ENCODE measurements around the gene CFAP221.

The CFAP221 gene

GRCh38 chr2:119537792-119538191, 6.5 kb upstream of the CFAP221 start:
- DNase-seq: no peak

- no peak for DNase-seq
Observed at GRCh38 chr2:119541476-119541875, 2.8 kb upstream of the CFAP221 start.

- no peak for DNase-seq
Observed at GRCh38 chr2:119544939-119545475, 758 bp downstream of the CFAP221 start.

DNA sequence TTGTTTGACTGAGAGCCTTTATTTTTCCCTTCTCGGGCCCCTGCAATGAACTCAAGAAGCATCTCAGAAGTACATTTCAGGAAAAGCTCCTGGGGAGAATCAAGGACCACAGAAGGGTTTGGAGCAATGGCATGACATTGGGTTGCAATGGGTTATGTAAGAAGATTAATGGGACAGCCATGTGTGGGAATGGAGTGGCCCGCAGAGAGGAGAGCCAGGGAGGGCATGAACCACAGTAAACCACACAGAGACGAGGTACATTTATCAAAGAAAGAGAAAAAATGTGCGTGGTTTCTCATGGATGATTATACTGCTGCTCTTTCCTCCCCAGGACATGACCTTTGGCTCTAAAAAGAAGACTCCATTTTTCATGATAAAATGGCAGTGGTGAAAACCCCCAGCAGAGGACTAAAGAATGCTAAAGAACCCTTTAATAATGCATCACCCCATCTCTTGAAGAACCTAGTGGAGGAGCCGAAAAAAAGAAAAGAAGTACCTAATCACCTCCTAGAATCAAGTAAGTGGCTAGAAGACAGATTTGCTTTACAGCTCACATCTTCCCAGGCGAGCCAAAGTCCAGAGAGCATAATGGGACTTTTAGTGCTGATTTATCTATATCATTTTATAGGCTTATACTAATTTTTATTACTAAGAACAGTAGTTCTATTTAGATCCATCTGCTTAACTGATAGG, 1.7 kb downstream of the CFAP221 start:
- no peak for DNase-seq

- DNase-seq: no peak
Observed at GRCh38 chr2:119546447-119546767, 2.2 kb downstream of the CFAP221 start.

GRCh38 chr2:119548516-119549120, 4.4 kb downstream of the CFAP221 start:
- no peak for DNase-seq

DNA sequence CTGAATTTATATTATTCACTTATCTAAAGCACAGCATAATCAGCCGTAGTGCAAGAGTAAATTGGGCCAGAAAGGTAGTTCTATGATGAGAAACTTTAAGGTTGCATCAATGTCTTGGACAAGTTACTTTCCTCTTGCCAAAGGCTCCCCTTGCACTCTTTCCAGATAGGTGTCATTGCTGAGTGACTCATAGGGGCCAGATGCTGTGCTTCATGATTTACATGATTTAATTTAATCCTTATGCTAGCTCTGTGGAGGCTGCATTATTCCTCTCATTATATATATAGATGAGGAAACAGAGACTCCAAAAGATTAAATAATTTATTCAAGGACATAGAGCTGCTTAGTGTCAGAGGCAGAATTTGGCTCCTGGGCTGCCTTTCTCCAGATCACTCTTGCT, 5.0 kb downstream of the CFAP221 start:
- DNase-seq: no peak

- no peak for DNase-seq
Observed at GRCh38 chr2:119550346-119550745, 6.1 kb downstream of the CFAP221 start.

DNA sequence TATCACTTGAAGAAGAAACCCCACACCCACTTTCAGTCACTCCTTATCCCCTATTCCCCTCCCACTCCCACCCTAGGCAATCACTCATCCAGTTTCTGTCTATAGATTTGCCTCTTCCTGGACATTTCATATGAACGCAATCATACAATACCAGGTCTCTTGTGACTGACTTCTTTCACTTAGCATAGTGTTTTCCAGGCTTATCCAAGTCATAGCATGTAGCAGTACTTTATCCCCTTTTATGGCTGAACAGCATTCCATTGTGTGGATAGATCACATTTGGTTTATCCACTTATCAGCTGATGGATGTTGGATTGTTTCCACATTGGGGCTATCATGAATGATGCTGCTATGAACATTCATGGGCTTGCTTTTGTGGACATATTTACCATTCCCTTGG, 6.6 kb downstream of the CFAP221 start:
- no peak for DNase-seq

- DNase-seq: no peak
Observed at GRCh38 chr2:119552902-119553301, 8.7 kb downstream of the CFAP221 start.

- no peak for DNase-seq
Observed at GRCh38 chr2:119553687-119554344, 9.6 kb downstream of the CFAP221 start.

- DNase-seq: no peak
Observed at GRCh38 chr2:119565481-119565880, 21.2 kb downstream of the CFAP221 start.

DNA sequence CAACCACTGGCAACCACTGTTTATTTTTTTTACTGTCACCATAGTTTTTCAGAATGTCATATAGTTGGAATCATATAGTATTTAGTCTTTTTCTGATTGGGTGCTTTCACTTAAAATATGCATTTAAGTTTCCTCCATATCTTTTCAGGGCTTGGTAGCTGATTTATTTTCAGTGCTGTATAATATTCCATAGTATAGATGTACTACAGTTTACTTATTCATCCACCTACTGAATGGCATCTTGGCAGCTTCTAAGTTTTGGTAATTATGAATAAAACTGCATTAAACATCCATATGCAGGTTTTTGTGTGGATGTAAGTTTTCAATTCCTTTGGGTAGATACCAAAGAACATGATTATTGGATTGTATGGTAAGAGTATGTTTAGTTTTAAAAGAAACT, 23.0 kb downstream of the CFAP221 start:
- no peak for DNase-seq

- no peak for DNase-seq
Observed at GRCh38 chr2:119574108-119574815, 30.0 kb downstream of the CFAP221 start.

- DNase-seq: no peak
Observed at GRCh38 chr2:119574864-119575263, 30.6 kb downstream of the CFAP221 start.

DNA sequence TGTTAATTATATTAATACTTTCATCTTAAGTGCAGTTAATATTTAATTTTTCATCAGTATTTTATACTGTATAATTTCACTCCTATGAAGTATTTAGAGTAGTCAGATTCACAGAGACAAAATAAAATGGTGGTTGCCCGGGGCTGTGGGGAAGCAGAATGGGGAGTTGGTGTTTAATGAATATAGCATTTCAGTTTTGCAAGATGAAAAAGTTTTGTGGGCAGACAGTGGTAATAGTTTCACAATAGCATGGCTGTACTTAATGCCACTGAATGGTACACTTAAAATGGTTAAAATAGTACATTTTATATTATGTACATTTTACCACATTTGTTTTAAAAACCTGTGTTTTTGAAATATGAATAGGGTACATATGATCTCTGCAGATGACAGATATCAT, 31.2 kb downstream of the CFAP221 start:
- no peak for DNase-seq

DNA sequence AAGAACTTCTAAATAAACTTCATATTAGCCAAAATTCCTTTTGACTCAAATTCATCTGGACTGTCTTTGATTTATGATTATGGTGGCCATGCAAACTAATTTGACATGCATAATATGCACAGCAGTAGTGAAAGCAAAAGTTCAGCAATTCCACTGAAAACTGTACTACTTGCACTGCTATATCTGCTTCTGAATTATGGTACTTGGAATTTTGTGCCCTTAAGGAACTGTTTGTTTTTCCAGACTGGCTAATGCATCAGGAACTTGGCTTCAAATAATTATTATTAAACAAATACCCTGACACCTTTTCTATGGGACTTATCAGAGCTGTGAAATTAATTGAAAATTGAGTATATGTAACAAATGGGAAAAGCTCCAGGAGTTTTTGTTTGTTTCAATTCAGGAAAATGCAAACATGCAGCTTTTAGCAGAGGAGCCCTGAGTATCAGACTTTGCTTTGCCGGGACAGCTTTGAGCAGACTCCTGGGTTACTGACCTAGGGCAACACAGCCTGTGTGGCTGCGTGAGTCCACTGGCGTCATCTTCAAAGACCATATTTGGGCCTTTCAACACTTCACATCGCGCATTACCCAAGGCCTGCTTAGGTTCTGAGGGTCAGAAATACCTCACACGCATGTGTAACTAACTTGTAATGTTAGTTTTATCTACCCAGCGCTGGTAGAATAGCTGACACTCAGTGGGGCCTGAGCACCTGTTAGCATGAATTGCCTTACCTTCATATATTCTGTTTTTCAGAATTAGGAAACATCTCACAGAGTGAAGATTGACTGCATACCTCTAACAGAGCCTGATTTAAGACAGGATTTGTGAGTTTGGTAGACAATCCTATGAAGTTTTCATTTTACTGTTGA, 35.4 kb downstream of the CFAP221 start:
- no peak for DNase-seq

DNA sequence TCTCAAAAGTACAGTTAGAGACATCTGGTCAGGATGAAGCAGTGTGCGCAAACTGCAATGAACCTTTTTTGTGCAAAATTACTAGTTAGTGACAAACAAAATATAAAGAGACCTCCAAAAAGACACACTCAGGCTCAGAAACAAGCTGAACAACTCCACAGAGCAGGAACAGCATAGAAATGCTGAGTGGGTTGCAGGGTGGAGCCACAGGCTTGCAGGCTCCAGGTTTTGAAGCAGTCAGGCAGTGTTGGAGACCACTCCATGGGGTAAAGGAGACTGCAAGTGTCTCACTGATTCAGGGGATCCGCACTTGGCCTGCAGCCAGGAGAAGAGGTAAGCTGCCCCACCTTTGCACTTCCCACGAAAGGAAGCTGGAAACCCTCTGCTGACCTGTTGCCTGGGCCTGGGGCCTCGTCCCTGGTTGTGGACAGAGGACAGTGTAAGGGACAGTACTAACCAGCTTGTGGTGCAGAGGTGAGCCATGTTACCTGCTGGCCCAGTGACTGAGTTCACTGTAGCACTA, 36.4 kb downstream of the CFAP221 start:
- no peak for DNase-seq

- no peak for DNase-seq
Observed at GRCh38 chr2:119583291-119583690, 39.0 kb downstream of the CFAP221 start.

GRCh38 chr2:119584469-119584868, 40.2 kb downstream of the CFAP221 start:
- DNase-seq: no peak

- no peak for DNase-seq
Observed at GRCh38 chr2:119586085-119586484, 41.8 kb downstream of the CFAP221 start.

DNA sequence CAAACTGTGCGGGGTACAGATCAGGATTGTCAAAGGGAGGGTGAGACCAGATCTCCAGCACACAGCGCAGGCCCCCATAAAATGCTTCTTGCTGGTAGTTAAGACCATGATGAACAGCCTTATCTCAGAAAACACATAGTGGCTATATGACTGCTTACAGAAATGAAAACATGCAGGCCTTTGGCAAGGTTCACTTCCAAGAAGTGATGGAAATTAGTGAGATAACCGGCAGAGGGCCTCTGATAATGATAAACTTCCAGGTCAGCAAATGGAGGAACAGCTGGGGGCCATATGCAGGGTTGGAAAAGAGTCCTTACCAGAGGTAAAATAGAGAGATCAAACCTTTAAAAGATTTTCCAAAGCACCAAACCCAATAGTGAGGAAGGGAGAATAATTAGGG, 46.6 kb downstream of the CFAP221 start:
- DNase-seq: no peak
